GM23338 (cell line): ENCODE data around the gene THUMPD3.

ENCODE experiments used
- EZH2phosphoT487 ChIP-seq: fragments of 200-600 bp; sonication (generic); IDR thresholded peaks from one replicate; pipeline ENCODE4 v1.8.1; 2018; ENCODE audit warnings: antibody characterized with exemption; ENCODE audit not compliant: unreplicated experiment
- POLR2AphosphoS5 ChIP-seq: IDR thresholded peaks from 2 replicates; pipeline ENCODE4 v1.6.1; 2016; ENCODE audit warnings: antibody characterized with exemption, low read depth
- TF ChIP-seq, protein P1 (sequence below), 2 experiments: fragments of 200-600 bp in 1 of 2; sonication (generic) in 1 of 2; conservative IDR thresholded peaks; 2 replicates each; pipeline versions ENCODE4 v1.5.1 to v1.6.1; 2016 to 2017; ENCODE audit warnings: antibody characterized with exemption in 2 of 2, low read depth in 2 of 2, mild to moderate bottlenecking in 2 of 2, moderate library complexity in 1 of 2
- TF ChIP-seq, protein P2 (sequence below): IDR thresholded peaks from one replicate; pipeline ENCODE4 v1.6.1; 2018; ENCODE audit warnings: antibody characterized with exemption; ENCODE audit not compliant: unreplicated experiment

DNA sequence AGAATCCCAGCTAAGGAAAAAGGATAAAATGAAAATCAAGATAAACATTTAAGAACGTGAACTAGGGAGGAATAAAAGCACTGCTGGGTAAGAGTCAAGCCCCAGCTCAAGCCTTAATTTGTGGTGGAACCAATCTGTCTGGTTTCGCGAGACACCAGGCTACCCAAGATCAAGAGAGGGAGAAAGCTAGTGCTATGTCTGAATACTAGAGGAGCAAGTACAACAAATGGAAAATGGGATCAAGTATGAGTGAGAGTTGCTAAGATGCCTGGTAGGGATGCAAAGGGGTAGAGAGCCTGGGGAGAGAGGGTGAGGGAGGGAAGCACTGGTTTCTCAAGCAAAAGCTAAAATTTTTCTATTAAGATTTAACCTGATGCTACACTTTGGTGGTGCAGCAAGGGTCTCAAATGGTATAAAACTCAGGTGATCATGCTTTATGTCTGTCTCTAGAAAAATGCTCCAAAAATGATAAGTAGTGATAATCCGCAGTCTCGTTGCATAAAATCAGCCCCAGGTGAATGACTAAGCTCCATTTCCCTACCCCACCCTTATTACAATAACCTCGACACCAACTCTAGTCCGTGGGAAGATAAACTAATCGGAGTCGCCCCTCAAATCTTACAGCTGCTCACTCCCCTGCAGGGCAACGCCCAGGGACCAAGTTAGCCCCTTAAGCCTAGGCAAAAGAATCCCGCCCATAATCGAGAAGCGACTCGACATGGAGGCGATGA, 32.9 kb downstream of the THUMPD3 start:
- TF ChIP-seq, protein P1, sequence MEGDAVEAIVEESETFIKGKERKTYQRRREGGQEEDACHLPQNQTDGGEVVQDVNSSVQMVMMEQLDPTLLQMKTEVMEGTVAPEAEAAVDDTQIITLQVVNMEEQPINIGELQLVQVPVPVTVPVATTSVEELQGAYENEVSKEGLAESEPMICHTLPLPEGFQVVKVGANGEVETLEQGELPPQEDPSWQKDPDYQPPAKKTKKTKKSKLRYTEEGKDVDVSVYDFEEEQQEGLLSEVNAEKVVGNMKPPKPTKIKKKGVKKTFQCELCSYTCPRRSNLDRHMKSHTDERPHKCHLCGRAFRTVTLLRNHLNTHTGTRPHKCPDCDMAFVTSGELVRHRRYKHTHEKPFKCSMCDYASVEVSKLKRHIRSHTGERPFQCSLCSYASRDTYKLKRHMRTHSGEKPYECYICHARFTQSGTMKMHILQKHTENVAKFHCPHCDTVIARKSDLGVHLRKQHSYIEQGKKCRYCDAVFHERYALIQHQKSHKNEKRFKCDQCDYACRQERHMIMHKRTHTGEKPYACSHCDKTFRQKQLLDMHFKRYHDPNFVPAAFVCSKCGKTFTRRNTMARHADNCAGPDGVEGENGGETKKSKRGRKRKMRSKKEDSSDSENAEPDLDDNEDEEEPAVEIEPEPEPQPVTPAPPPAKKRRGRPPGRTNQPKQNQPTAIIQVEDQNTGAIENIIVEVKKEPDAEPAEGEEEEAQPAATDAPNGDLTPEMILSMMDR (conservative IDR thresholded peaks at IDR 0.05; ENCODE audit: low read depth in 2 of 2): no peak
- TF ChIP-seq POLR2AphosphoS5 (no peak), EZH2phosphoT487 (no peak)
- TF ChIP-seq, protein P2, sequence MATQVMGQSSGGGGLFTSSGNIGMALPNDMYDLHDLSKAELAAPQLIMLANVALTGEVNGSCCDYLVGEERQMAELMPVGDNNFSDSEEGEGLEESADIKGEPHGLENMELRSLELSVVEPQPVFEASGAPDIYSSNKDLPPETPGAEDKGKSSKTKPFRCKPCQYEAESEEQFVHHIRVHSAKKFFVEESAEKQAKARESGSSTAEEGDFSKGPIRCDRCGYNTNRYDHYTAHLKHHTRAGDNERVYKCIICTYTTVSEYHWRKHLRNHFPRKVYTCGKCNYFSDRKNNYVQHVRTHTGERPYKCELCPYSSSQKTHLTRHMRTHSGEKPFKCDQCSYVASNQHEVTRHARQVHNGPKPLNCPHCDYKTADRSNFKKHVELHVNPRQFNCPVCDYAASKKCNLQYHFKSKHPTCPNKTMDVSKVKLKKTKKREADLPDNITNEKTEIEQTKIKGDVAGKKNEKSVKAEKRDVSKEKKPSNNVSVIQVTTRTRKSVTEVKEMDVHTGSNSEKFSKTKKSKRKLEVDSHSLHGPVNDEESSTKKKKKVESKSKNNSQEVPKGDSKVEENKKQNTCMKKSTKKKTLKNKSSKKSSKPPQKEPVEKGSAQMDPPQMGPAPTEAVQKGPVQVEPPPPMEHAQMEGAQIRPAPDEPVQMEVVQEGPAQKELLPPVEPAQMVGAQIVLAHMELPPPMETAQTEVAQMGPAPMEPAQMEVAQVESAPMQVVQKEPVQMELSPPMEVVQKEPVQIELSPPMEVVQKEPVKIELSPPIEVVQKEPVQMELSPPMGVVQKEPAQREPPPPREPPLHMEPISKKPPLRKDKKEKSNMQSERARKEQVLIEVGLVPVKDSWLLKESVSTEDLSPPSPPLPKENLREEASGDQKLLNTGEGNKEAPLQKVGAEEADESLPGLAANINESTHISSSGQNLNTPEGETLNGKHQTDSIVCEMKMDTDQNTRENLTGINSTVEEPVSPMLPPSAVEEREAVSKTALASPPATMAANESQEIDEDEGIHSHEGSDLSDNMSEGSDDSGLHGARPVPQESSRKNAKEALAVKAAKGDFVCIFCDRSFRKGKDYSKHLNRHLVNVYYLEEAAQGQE: no peak
